ENCODE measurements around the gene FOXJ1.
A peak's percentile ranks its signal among the peaks of the same experiment; 100 is the strongest.

The FOXJ1 gene

GRCh38 chr17:76123191-76123499, 17.9 kb downstream of the FOXJ1 start:
- DNase-seq: no peak

GRCh38 chr17:76122431-76123190, 18.4 kb downstream of the FOXJ1 start:
- DNase-seq: no peak

DNA sequence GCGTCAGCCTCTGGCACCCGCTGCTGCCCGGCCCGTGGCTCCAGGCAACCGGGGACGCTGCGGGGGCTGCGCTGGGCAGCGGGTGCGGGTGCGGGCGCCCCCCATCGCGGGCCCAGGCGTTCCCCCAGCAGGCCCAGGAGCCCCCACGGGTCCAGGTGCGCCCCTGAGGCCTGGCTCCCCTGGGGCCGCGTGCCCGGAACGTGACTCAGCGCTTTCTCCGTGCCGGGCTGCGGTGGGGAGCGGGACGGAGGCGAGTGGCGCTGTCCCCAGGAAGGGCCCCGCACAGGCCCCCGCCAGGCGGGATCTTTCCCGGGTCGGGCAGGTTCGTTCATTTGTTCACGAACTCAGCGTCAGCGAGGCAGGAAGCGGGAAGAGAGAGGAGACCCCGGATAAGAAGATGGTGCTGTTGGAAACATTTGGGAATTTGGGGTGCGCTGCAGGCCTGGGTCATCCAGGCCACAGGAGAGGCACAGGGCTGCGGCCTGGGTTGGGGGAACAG, 19.1 kb downstream of the FOXJ1 start:
- no peak for DNase-seq

GRCh38 chr17:76120658-76121008, 20.4 kb downstream of the FOXJ1 start:
- DNase-seq: no peak

DNA sequence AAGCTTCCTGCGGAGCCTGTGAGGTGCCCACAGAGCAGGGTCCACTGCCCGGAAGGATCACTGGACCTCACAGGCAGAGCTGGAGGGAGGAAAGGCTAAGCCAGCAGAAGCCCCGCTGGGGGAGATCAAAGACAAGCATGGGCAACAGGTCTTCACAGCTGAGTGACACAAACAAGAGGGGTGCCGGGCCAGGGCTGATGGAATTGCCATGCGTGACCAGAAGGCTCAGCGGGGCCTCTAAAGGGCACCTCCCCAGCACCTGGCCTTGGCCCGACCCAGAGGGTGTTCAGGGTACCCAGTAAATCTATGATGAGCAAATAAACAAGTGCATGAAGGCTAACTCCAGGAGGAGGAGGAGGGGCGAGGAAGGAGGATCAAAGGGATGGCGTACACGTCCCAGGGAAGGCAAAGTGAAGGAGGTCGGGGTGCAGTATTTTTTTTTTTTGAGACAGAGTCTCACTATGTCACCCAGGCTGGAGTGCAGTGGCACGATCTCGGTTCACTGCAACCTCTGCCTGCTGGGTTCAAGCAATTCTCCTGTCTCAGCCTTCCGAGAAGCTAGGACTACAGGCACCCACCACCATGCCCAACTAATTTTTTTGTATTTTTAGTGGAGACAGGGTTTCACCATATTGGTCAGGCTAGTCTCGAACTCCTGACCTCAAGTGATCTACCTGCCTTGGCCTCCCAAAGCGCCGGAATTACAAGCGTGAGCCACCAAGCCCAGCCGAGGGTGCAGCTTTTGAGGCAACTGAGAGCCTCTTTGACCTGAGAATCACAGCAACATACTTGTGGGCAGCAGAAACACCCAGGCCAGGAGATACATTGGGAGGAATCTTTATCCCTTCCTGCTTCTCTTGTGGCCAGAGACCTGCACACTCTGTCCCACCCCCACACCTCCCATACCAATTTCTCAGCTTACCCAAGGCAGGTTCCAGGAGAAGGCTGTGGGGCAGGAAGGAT, 21.4 kb downstream of the FOXJ1 start:
- DNase-seq: no peak

DNA sequence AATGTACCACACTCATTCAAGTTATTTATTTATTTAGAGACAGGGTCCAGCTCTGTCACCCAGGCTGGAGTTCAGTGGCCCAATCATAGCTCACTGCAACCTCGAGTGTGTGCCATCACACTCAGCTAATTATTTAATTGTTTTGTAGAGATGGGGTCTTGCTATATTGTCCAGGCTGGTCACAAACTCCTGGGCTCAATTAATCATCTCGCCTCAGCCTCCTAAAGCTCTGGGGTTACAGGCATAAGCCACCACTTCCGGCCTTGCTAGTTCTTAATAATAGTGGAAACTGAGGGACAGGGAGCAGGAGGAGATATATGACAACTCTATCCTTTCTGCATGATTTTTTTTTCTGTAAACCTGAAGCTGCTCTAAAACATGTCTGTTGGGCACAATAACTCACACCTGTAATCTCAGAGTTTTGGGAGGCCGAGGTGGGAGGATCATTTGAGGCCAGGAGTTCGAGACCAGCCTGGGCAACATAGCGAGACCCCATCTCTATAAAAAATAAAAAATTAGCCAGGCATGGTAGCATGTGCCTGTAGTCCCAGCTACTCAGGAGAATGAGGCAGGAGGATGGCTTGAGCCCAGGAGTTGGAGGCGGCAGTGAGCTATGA, 25.8 kb downstream of the FOXJ1 start:
- DNase-seq: no peak

- no peak for DNase-seq
Measured at GRCh38 chr17:76111956-76112355, 29.1 kb downstream of the FOXJ1 start.

- no peak for DNase-seq
Measured at GRCh38 chr17:76107509-76107908, 33.5 kb downstream of the FOXJ1 start.

DNA sequence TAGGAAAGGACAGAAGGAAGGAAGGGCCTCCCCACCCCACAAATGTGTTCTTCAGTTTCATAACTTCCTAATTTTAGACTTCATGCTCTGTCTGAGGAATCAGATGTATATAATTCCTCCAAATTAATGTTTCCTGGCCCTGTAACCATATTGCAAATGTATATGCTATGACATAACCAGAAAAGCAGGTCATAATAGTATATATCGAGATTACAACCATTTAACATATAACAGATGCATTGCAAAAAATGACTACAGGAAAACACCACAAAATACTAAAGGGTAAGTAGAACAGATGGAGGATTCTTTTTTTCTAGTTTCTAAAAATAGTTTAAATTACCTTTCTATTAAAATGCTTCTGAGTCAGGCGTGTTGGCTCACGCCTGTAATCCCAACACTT, 34.3 kb downstream of the FOXJ1 start:
- DNase-seq: no peak

DNA sequence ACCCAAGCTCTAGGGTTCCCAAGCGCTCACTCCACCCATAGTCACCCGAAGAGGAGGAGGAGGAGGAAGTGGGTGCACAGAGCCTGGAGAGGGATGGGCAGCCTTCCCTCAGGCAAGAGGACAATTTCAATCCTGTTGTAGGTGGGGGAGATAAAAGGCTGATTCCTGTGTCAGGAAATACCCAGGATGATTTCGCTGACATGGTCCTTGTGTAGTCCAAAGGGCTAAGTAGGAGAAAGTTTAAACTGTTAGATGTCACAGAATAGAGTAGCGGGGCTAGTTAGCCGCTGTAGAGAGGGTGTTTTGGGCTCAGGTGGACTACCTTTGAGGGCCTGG, 36.2 kb downstream of the FOXJ1 start:
- no peak for DNase-seq

DNA sequence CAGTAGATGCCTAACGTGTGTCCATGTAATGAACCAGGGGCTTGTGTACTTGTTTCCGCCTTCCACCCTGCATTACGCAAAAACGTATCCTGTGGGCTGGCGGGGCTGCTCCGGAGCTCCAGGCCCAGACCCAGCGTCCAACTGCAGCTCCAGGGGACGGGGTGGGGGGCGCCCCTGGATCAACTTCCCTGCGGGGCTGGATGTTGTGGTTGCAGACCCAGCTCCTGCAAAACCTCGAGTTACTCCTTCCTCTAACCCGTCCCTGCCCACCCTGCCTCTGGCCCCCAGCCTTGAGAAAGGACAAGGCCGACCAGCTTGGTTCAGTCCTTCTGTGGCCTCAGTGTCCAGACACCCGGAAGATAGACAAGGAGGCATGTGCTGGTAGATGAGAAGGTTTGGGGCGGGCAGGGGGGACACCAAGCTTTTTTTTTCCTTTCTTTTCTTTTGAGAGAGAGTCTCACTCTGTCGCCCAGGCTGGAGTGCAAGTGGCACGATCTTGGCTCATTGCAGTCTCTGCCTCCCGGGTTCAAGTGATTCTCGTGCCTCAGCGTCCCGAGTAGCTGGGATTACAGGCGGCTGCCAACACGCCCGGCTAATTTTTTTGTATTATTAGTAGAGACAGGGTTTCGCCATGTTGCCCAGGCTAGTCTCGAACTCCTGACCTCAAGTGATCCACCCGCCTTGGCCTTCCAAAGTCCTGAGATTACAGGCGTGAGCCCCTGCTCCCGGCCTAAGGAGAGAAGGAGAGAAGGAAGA, 36.7 kb downstream of the FOXJ1 start:
- no peak for DNase-seq

- peak; percentile 84 for DNase-seq
Measured at GRCh38 chr17:76103274-76104139, 37.5 kb downstream of the FOXJ1 start, which contains the start of gene EXOC7. EXOC7 (minus strand) TSS chr17:76103787; CDS start chr17:76103692, 95 bp downstream.

DNA sequence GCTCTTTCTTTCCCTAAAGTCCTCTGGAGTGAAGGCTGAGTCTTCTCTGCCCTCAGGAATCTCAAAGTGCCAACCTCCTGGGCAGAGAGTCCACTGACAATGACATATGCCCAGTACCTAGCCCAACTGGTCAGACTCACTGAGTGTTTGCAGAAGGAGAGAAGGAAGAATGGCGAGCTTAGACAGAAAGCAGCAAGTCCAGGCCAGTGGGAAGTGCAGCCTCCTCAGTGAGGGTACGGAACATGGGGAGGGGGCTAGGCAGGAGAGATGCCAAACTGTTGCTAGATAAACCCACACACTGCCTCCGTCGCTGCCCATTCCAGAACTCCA, 38.1 kb downstream of the FOXJ1 start:
- no peak for DNase-seq

DNA sequence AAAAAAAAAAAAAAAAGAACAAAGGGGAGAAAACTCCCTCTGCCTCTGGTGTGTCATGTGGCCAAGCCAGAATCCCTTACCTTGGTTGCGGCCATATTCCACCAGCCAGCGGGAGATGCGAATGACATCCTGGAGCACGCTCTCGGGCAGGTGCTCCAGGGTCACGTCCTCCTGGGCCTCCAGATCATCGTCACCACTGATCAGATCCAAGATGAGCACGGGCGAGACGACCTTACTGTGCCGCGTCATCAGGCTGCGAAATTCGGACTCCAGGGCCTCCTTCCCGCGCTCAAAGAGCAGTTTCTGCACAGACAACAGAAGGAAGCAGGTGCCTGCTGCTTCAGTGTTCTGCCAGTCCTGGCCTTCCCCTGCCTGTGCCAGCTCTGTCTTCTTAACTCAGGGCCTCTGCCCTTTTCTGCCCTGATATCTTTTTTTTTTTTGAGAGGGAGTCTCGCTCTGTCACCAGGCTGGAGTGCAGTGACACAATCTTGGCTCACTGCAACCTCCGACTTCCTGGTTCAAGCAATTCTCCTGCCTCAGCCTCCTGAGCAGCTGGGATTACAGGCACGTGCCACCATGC, 43.2 kb downstream of the FOXJ1 start:
- DNase-seq: no peak

GRCh38 chr17:76095943-76096342, 45.1 kb downstream of the FOXJ1 start:
- DNase-seq: no peak

GRCh38 chr17:76094046-76094445, 47.0 kb downstream of the FOXJ1 start:
- no peak for DNase-seq

DNA sequence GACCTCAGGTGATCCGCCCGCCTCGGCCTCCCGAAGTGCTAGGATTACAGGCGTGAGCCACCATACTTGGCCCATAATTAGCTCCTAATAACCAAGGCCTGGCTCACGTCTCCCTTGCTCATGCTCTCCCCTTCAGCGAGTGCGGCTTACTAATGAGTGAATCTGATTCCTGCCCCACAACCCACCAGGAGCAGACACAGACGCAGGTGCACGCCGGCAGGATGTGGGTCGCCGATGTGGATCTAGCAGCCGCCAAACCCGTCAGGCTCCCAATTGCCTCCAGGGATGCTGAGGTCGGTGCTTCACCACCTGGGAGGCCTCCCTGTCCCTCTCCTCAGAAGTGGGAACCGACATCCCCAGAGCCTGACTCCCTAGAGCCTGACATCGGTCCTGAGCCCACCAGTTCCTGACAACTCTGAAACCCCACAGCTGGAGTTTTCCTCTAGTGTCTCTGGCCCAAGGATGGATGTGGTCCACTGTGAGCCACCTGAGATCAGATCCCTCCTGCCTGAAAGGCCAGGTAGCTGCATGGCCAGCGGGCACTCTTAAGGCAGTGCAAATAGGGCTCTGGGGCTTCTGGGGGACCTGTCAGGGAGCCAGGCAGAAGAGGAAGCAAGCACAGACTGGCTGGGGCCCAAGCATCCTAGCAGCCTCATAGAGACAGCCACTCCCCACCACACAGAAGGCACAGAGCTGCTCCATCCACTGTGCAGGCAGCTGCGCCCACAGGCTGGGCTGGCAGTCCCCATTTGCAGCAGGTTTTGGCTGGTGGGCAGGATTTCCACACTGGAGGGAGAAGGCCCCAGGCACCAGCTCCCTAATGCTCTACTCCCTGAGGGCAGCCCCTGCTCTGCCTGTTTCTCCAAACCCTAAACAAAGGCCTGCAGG, 48.3 kb downstream of the FOXJ1 start:
- DNase-seq: no peak

GRCh38 chr17:76091526-76092286, 49.3 kb downstream of the FOXJ1 start:
- DNase-seq: no peak

DNA sequence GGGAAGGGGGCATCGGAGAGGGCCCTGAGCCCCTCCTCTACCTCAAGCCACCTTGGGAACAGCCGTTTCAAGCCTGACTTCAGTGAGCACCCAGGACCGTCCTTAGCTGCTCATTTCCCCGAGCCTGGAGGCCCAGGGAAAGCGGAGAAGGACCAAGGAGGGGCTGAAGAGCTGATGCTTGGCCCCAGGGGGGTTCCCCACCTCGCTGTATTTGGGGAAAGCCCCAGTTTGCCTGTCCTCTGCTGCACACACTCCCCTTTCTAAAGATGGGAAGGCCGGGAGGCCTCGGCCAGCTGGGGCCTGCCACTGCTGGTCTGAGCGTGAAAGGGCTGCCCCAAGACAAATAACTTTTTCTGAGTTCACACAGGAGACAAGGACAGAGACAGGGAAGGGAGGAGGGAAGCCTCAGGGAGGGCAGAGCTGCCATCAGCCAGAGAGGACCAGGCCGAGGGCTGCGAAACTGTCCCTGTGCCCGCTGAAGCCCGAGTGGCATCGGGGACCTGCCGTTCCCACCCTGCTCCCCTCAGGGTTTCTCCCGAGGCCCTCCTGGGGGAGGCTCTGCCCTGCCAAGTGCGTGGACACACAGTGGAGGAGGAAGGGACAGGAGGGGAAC, 50.4 kb downstream of the FOXJ1 start:
- no peak for DNase-seq

Measured in NCI-H1048 (cell line).